MM.1S (cell line): Measurements from ENCODE around the gene DPH3.

ENCODE experiments used
- CTCF ChIP-seq: fragments of 300-600 bp; sonication (generic); IDR thresholded peaks from 2 replicates; pipeline ENCODE4 v1.5.1; 2016; ENCODE audit warnings: antibody characterized with exemption, low read length, mixed read lengths
- EZH2 ChIP-seq: fragments of 300-600 bp; sonication (generic); optimal IDR thresholded peaks from 2 replicates; pipeline ENCODE3; 2017; ENCODE audit warnings: low read depth, mild to moderate bottlenecking, antibody characterized with exemption, low read length, mixed read lengths

- TF ChIP-seq EZH2 (no peak), CTCF (no peak)
Measured at GRCh38 chr3:16307832-16308531, 43.2 kb upstream of the DPH3 start.
